Thoracic aorta (tissue), 2 donors: ENCODE results near the gene RBPJ. TPM values are rescaled to one million over a fixed set of nuclear protein-coding genes. Genes with fewer than 3 reads are reported as not detected.

Experiments
- ATAC-seq: fragments of 150-250 bp; one replicate; pipeline ENCODE4 v1.8.0; 2017; ENCODE audit warnings: low read depth; ENCODE audit not compliant: insufficient number of reproducible peaks, low FRiP score
- DNase-seq: peaks from one replicate; pipeline ENCODE4 v3.0.0-alpha.2; 2020; ENCODE audit warnings: low spot score
- H3K27ac ChIP-seq, 2 donors: fragments of 200-600 bp; sonication (generic); 1 replicate in 1 of 2; 2 replicates in 1 of 2; pipeline ENCODE4 v1.5.1; 2016; ENCODE audit warnings: mild to moderate bottlenecking in 2 of 2, moderate library complexity in 2 of 2
- H3K27me3 ChIP-seq: fragments of 200-600 bp; sonication (generic); replicated peaks from 2 replicates; pipeline ENCODE4 v1.6.0; 2016; ENCODE audit warnings: mild to moderate bottlenecking; ENCODE audit not compliant: insufficient read depth
- H3K36me3 ChIP-seq: fragments of 200-600 bp; sonication (generic); one replicate; pipeline ENCODE4 v1.5.1; 2016
- H3K4me1 ChIP-seq, 2 donors: fragments of 200-600 bp; sonication (generic); 1 replicate in 1 of 2; 2 replicates in 1 of 2; pipeline versions ENCODE4 v1.5.1 to v1.6.0; 2016; ENCODE audit warnings: low read depth in 2 of 2, mild to moderate bottlenecking in 1 of 2; ENCODE audit not compliant: control insufficient read depth in 1 of 2
- H3K4me3 ChIP-seq: fragments of 200-600 bp; sonication (generic); 2 replicates; pipeline ENCODE4 v1.5.1; 2016; ENCODE audit warnings: mild to moderate bottlenecking
- H3K9me3 ChIP-seq: fragments of 200-600 bp; sonication (generic); 2 replicates; pipeline ENCODE4 v1.5.1; 2016
- CTCF ChIP-seq: fragments of 200-600 bp; sonication (generic); IDR thresholded peaks from one replicate; pipeline ENCODE4 v1.5.1; 2019; ENCODE audit warnings: antibody characterized with exemption
- total RNA-seq, 2 donors: library from RNA; depleted of rRNA; stranded (reverse); fragments of >200 nt; gene quantifications; one replicate each; pipeline versions ENCODE4 v1.1.0 to v1.2.3, GENCODE V29; 2016

The RBPJ gene
- total RNA-seq, 2 donors from 2014 or later, result 63.4 to 82.6 TPM

DNA sequence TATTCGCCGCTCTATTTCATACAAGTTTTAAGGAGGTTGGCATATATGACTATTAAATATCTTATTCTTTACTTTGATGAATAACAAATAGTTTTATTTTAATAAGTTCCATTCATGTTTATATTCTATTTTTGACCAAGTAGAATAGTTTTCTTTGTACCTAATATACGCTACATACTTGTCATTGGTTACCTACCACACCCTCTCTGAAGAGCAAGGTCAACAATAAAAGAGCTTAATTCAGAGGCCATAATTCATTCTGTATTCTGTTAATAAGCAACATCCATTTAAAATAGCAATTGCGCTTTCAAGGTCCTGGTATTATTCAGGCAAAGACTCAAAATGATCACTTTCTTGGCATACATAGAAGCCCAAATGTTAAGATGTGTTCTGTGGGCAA, 24.3 kb upstream of the RBPJ start:
- H3K4me3 ChIP-seq, result no peak overlapping the region
- no peaks in the 10 kb centered on the region for H3K9me3 ChIP-seq
- TF ChIP-seq CTCF, result no peak
- no peaks in the 10 kb centered on the region for H3K27me3 ChIP-seq
- peaks cover 0 to 10% of the 10 kb centered on the region in 2 donors for H3K4me1 ChIP-seq
- H3K36me3 ChIP-seq, result no peaks in the 10 kb centered on the region
- no peak overlapping the region for H3K27ac ChIP-seq
- no peak for ATAC-seq
- DNase-seq, result no peak

GRCh38 chr4:26297219-26297618, 23.6 kb upstream of the RBPJ start:
- no peaks in the 10 kb centered on the region for H3K36me3 ChIP-seq
- DNase-seq, result no peak
- no peak overlapping the region for H3K4me3 ChIP-seq
- H3K9me3 ChIP-seq, result no peaks in the 10 kb centered on the region
- H3K4me1 ChIP-seq, result peaks cover 0 to 10% of the 10 kb centered on the region in 2 donors
- TF ChIP-seq CTCF, result no peak
- no peak overlapping the region for H3K27ac ChIP-seq
- no peak for ATAC-seq
- no peaks in the 10 kb centered on the region for H3K27me3 ChIP-seq

GRCh38 chr4:26298198-26298947, 22.4 kb upstream of the RBPJ start:
- TF ChIP-seq CTCF, result no peak
- Histone ChIP-seq H3K9me3 (no peaks in the 10 kb centered on the region), H3K4me3 (no peak overlapping the region), H3K4me1 (peaks cover 0 to 10% of the 10 kb centered on the region in 2 donors), H3K27ac (no peak overlapping the region), H3K27me3 (no peaks in the 10 kb centered on the region), H3K36me3 (no peaks in the 10 kb centered on the region)
- no peak for DNase-seq
- no peak for ATAC-seq

DNA sequence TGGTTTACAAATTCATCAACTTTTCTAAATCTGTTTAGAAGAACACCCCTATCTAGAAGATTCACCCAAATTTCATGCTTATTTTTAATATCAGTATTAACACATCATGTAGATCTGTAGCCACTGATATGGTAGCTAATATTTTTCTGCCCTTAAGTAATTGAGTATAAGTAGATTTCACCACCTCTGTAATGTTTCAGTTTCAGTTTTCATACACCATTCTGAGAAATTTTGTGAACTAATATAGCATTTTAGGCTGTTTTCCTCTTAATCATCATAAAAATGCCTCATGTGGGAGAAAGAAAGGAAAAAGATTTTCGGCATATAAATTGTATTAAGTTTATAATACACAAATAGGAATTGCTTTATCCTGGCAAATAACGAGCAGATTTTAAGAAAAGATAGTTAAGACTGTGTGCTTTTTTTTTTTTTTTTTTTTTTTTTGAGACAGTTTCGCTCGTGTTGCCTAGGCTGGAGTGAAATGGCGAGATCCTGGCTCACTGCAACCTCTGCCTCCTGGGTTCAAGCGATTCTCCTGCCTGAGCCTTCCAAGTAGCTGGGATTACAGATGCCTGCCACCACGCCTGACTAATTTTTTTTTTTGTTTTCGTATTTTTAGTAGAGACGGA, 21.4 kb upstream of the RBPJ start:
- no peak for DNase-seq
- Histone ChIP-seq H3K27ac (no peak overlapping the region), H3K4me1 (peaks cover 0 to 10% of the 10 kb centered on the region in 2 donors), H3K27me3 (no peaks in the 10 kb centered on the region), H3K4me3 (no peak overlapping the region), H3K36me3 (no peaks in the 10 kb centered on the region), H3K9me3 (no peaks in the 10 kb centered on the region)
- ATAC-seq, result no peak
- TF ChIP-seq CTCF, result no peak
